ENCODE data around the gene SPPL2B.

Gene SPPL2B

GRCh38 chr19:2353159-2353886, 24.8 kb downstream of the SPPL2B start:
- DNase-seq (ENCODE audit: insufficient read length, low spot score) (no peak), FAIRE-seq (no peak)

GRCh38 chr19:2353887-2354592, 25.6 kb downstream of the SPPL2B start:
- FAIRE-seq, result no peak
- DNase-seq (ENCODE audit: insufficient read length, low spot score), result no peak

DNA sequence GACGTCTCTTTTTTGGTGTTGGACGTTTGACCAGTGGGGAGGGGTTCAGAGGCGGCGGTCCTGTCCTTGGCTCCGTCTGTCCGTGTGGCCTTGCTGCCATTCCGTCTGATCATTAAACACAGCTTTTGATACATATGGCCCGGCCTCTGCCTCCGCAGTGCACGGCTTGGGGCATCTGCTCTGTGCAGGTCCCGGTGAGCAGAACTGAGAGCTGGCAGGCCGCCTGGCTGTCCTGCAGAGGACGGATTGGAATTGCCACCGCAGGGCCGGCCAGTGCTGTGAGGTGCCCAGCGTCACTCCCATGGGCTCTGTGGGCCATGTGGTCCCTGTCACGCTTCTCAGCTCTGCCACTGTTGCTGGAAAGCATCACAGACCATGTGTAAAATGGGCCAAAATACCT, 26.2 kb downstream of the SPPL2B start:
- DNase-seq (ENCODE audit: insufficient read length, low spot score) (no peak), FAIRE-seq (no peak)

- no peak for FAIRE-seq
- DNase-seq (ENCODE audit: insufficient read length, low spot score), result no peak
Measured at GRCh38 chr19:2355168-2356035, 26.9 kb downstream of the SPPL2B start.

- FAIRE-seq (no peak), DNase-seq (ENCODE audit: insufficient read length, low spot score) (no peak)
Measured at GRCh38 chr19:2356036-2356646, 27.7 kb downstream of the SPPL2B start.

DNA sequence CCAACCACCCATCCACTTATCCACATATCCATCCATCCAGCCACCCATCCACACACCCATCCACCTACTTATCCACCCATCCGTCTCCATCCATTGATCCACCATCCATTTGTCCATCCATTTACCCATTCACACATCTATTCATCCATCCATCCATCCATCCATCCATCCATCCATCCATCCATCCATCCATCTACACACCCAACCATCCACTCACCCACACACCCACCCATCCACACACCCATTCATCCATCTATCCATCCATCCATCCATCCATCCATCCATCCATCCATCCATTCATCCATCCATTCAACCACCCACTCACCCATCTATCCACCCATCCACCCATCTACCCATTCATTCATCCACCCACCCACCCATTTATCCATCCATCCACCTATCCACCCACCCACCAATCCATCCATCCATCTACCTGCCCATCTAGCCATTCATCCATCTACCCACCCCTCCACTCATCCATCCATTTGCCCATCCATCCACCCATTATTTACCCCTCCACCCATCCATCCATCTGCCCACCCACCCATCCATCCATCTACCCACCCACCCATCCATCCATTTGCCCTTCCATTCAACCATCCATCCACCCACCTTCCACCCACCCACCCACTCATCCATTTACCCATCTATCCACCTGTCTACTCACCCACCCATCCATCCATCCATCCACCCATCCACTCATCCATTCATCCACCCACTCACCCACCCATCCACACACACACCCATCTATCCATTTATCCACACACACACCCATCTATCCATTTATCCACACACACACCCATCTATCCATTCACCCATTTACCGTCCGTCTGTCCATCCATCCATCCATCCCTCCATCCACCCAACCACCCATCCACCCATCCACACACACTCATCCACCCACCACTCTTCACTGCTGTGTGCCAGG, 29.1 kb downstream of the SPPL2B start:
- FAIRE-seq, result no peak

DNA sequence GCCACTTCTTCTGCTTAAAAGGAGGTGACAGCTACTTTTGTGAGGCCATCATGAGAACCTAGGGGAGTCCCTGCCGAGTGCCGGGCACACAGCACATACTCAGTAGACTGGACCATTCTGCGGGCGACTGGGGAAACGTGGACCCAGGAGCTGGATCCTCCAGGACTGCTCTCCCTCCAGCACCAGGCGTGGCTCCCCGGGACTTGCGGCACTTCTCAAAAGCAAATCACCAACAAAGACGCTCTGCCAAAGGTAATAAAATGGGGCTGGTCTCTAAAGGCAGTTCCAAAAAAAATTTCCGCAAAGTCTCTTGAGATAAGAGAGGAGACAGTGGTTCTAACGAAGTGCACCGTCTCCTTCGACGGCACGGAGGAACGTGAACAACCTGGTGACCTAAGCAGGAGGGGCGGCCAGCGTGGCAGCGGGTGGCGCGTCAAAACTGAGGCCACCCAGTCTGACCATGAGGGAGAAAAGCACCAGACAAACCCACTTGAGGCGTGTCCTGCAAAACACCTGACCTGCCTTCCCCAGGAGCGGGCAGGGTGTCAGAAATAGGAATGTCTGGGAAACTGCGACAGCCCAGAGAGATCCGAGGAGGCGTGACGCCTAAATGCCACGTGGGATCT, 30.2 kb downstream of the SPPL2B start:
- DNase-seq (ENCODE audit: insufficient read length, low spot score) (no peak), FAIRE-seq (no peak)

More for the DNA sequence above, 29.1 kb downstream of the SPPL2B start:
- no peak for DNase-seq (ENCODE audit: insufficient read length, low spot score)

DNA sequence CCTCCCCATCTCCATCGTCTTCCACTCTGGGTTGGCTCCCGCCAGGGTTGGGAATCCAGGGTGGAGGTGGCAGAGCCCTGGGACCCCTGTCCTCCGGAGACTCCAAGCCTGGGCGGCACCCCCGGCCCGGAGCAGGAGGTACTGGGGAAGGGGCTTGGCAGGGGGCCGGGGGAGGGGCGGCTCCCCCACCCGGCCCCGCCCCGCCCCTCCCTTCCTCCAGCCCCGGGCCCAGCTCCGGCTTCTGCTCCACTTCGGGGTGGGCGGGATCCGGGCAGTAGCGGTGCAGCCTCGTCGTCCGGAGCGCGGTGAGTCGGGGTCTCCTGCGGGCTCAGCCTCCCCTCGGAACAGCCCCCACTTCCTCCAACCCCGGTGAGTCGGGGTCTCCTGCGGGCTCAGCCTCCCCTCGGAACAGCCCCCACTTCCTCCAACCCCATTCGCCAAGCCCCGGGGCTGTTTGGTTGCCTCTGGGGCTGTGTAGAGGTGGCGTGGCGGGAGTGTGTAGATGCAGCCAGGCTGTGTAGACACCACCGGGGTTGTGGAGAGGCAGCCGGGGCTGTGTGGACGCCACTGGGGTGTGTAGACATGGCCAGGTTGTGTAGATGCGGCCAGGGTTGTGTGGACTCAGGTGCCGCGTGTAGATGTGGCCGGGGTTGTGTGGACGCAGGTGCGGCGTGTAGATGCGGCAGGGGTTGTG, 31.7 kb downstream of the SPPL2B start, which contains the start of gene TMPRSS9:
TSS of gene TMPRSS9 (plus strand) at position 274 of the 694 bp plus-strand sequence. CDS start 29,521 bp downstream, outside the sequence.
- FAIRE-seq (no peak), DNase-seq (ENCODE audit: insufficient read length, low spot score) (no peak)

GRCh38 chr19:2360833-2361232, 32.3 kb downstream of the SPPL2B start:
- no peak for DNase-seq (ENCODE audit: insufficient read length, low spot score)

GRCh38 chr19:2361246-2362045, 33.0 kb downstream of the SPPL2B start:
- FAIRE-seq (no peak), DNase-seq (ENCODE audit: insufficient read length, low spot score) (no peak)

More at GRCh38 chr19:2360833-2361232, 32.3 kb downstream of the SPPL2B start:
- no peak for FAIRE-seq

- peak; percentile 94 for FAIRE-seq
- no peak for DNase-seq (ENCODE audit: insufficient read length, low spot score)
Measured at GRCh38 chr19:2362046-2362969, 33.8 kb downstream of the SPPL2B start.

GRCh38 chr19:2362970-2363300, 34.5 kb downstream of the SPPL2B start:
- FAIRE-seq (no peak), DNase-seq (ENCODE audit: insufficient read length, low spot score) (no peak)

GRCh38 chr19:2363419-2363818, 34.9 kb downstream of the SPPL2B start:
- FAIRE-seq, result no peak

DNA sequence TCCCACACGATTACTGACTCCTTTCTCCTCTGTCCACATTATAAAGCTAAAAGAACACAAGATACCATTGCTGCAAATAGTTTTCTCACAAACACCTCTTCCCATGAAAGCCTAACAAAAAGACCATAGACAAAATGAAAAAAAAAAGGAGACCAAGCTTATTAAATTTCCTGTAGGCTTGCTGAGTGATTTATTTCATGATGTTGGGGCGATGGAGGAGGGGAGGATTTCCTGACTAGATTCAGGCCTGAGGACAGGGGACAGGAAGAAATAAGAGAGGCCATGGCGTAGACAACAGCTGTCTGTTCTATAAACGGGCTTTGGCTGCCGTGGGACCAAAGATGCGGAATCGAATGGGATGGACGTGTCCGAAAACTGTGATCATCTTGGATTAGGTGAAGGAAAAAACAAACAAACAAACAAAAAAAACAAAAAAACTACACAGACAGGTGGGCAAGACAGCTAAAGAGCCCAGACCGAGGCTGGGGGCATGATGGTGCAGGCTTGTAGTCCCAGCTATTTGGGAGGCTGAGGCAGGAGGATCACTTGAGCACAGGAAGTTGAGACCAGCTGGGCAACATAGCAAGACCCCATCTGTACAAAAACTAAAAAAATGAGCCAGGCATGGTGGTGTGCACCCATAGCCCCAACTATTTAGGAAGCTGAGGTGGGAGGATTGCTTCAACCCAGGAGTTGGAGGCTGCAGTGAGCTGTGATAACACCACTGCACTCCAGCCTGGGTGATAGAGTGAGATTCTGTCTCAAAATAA, 36.9 kb downstream of the SPPL2B start:
- DNase-seq (ENCODE audit: insufficient read length, low spot score) (no peak), FAIRE-seq (no peak)

More at GRCh38 chr19:2363419-2363818, 34.9 kb downstream of the SPPL2B start:
- no peak for DNase-seq (ENCODE audit: insufficient read length, low spot score)

- DNase-seq (ENCODE audit: insufficient read length, low spot score), result peak; percentile 48
- FAIRE-seq, result no peak
Measured at GRCh38 chr19:2371656-2372055, 43.2 kb downstream of the SPPL2B start.

GRCh38 chr19:2372076-2372612, 43.7 kb downstream of the SPPL2B start:
- DNase-seq (ENCODE audit: insufficient read length, low spot score), result no peak
- FAIRE-seq, result no peak

Data from HTR-8/SVneo (cell line).